Spinal cord (tissue), 10 donors: ENCODE data around the gene PPARG. TPM values are rescaled to one million over a fixed set of nuclear protein-coding genes. Genes with fewer than 3 reads are reported as not detected.

Source experiments
- DNase-seq, 6 donors: peaks; one replicate each; pipeline versions ENCODE4 v3.0.0 to v3.0.0-alpha.2; 2013 to 2015; ENCODE audit warnings: low spot score in 6 of 6, low read depth in 4 of 6
- H3K27ac ChIP-seq: one replicate; pipeline ENCODE4 v1.5.1; 2013; ENCODE audit warnings: low read depth, low read length, control low read depth
- H3K27me3 ChIP-seq: one replicate; pipeline ENCODE4 v1.6.1; 2013; ENCODE audit warnings: low read length; ENCODE audit not compliant: control insufficient read depth, insufficient read depth
- H3K36me3 ChIP-seq: one replicate; pipeline ENCODE4 v1.6.1; 2013; ENCODE audit warnings: low read length; ENCODE audit not compliant: control insufficient read depth, insufficient read depth
- H3K4me1 ChIP-seq: one replicate; pipeline ENCODE4 v1.6.1; 2013; ENCODE audit warnings: low read length; ENCODE audit not compliant: control insufficient read depth, insufficient read depth
- H3K4me3 ChIP-seq: one replicate; pipeline ENCODE4 v1.5.1; 2013; ENCODE audit warnings: low read depth, low read length, control low read depth
- H3K9me3 ChIP-seq: one replicate; pipeline ENCODE4 v1.6.1; 2013; ENCODE audit warnings: low read length; ENCODE audit not compliant: control insufficient read depth, insufficient read depth
- WGBS: methylation state at CpG from one replicate; pipeline ENCODE4 v1.1.5; 2013; ENCODE audit warnings: missing lambda C conversion rate; ENCODE audit not compliant: insufficient coverage; 5-methylcytosine and 5-hydroxymethylcytosine counted together
- polyA plus RNA-seq, 2 donors: library from polyadenylated mRNA; unstranded; fragments of 120-200 nt; gene quantifications; one replicate each; pipeline ENCODE4 v1.2.1, GENCODE V29; 2013; ENCODE audit not compliant: insufficient read length in 2 of 2
- total RNA-seq, 2 donors: library from RNA; depleted of rRNA in 1 of 2; stranded (reverse); fragments of 120-200 nt in 1 of 2; fragments of >200 nt in 1 of 2; gene quantifications; one replicate each; pipeline versions ENCODE4 v1.2.3 to v1.2.4, GENCODE V29; 2013 to 2014
- donor health status: healthy.

Gene PPARG
- total and polyA plus RNA-seq, 4 donors, result 3.0 to 7.1 (median 3.8) TPM

GRCh38 chr3:12336099-12336498, 47.2 kb downstream of the PPARG start:
- H3K27me3 ChIP-seq, result no peaks in the 10 kb centered on the region
- H3K36me3 ChIP-seq, result no peaks in the 10 kb centered on the region
- no peak overlapping the region for H3K4me3 ChIP-seq
- no peak overlapping the region for H3K27ac ChIP-seq
- no peaks in the 10 kb centered on the region for H3K4me1 ChIP-seq
- no peak for DNase-seq
- no CpG with 5 or more reads among the region's 3 CpGs for WGBS
- no peaks in the 10 kb centered on the region for H3K9me3 ChIP-seq

GRCh38 chr3:12338595-12339546, 50.0 kb downstream of the PPARG start:
- Histone ChIP-seq H3K27me3 (no peaks in the 10 kb centered on the region), H3K36me3 (no peaks in the 10 kb centered on the region), H3K27ac (no peak overlapping the region), H3K4me3 (no peak overlapping the region), H3K4me1 (no peaks in the 10 kb centered on the region), H3K9me3 (no peaks in the 10 kb centered on the region)
- no peak for DNase-seq
- 100% methylated on average over 1 of the region's 5 CpGs for WGBS

GRCh38 chr3:12339701-12340480, 51.0 kb downstream of the PPARG start:
- no peaks in the 10 kb centered on the region for H3K36me3 ChIP-seq
- H3K4me3 ChIP-seq, result no peak overlapping the region
- no peak overlapping the region for H3K27ac ChIP-seq
- no peaks in the 10 kb centered on the region for H3K9me3 ChIP-seq
- no peak for DNase-seq
- no peaks in the 10 kb centered on the region for H3K4me1 ChIP-seq
- 96% methylated on average over 2 of the region's 5 CpGs for WGBS
- H3K27me3 ChIP-seq, result no peaks in the 10 kb centered on the region

- H3K9me3 ChIP-seq, result no peaks in the 10 kb centered on the region
- no CpG with 5 or more reads among the region's 2 CpGs for WGBS
- no peak overlapping the region for H3K27ac ChIP-seq
- H3K27me3 ChIP-seq, result no peaks in the 10 kb centered on the region
- no peak overlapping the region for H3K4me3 ChIP-seq
- no peak for DNase-seq
- no peaks in the 10 kb centered on the region for H3K36me3 ChIP-seq
- H3K4me1 ChIP-seq, result no peaks in the 10 kb centered on the region
These were observed 51.6 kb downstream of the PPARG start for GRCh38 chr3:12340506-12340905.

GRCh38 chr3:12342151-12342550, 53.3 kb downstream of the PPARG start:
- Histone ChIP-seq H3K9me3 (no peaks in the 10 kb centered on the region), H3K27ac (no peak overlapping the region), H3K4me1 (no peaks in the 10 kb centered on the region), H3K36me3 (no peaks in the 10 kb centered on the region), H3K4me3 (no peak overlapping the region), H3K27me3 (no peaks in the 10 kb centered on the region)
- DNase-seq, result no peak

GRCh38 chr3:12343047-12343501, 54.2 kb downstream of the PPARG start:
- Histone ChIP-seq H3K27me3 (no peaks in the 10 kb centered on the region), H3K4me1 (no peaks in the 10 kb centered on the region), H3K4me3 (no peak overlapping the region), H3K36me3 (no peaks in the 10 kb centered on the region), H3K9me3 (no peaks in the 10 kb centered on the region), H3K27ac (no peak overlapping the region)
- WGBS, result 32% methylated on average over 2 of the region's 3 CpGs
- no peak for DNase-seq

GRCh38 chr3:12345141-12345561, 56.3 kb downstream of the PPARG start:
- Histone ChIP-seq H3K27me3 (no peaks in the 10 kb centered on the region), H3K4me3 (no peak overlapping the region), H3K9me3 (no peaks in the 10 kb centered on the region), H3K4me1 (no peaks in the 10 kb centered on the region), H3K27ac (no peak overlapping the region), H3K36me3 (no peaks in the 10 kb centered on the region)
- DNase-seq, result no peak
- 83% methylated on average over 1 of the region's 5 CpGs for WGBS

- Histone ChIP-seq H3K27me3 (no peaks in the 10 kb centered on the region), H3K4me1 (no peaks in the 10 kb centered on the region), H3K4me3 (no peak overlapping the region), H3K36me3 (no peaks in the 10 kb centered on the region), H3K9me3 (no peaks in the 10 kb centered on the region), H3K27ac (no peak overlapping the region)
- WGBS, result 94% methylated on average over 6 of the region's 8 CpGs
- no peak for DNase-seq
These were observed 57.0 kb downstream of the PPARG start for GRCh38 chr3:12345584-12346494.

GRCh38 chr3:12347301-12347700, 58.4 kb downstream of the PPARG start:
- no peak overlapping the region for H3K27ac ChIP-seq
- no peak for DNase-seq
- no peak overlapping the region for H3K4me3 ChIP-seq
- no CpG with 5 or more reads among the region's 3 CpGs for WGBS
- no peaks in the 10 kb centered on the region for H3K9me3 ChIP-seq
- H3K27me3 ChIP-seq, result no peaks in the 10 kb centered on the region
- H3K36me3 ChIP-seq, result no peaks in the 10 kb centered on the region
- no peaks in the 10 kb centered on the region for H3K4me1 ChIP-seq
